Kidney (tissue), 14 donors: ENCODE results near the gene KL. TPM values are rescaled to one million over a fixed set of nuclear protein-coding genes. Genes with fewer than 3 reads are reported as not detected.

ENCODE experiments used
- DNase-seq, 5 donors: peaks; one replicate each; pipeline ENCODE4 v3.0.0-alpha.2; 2013 to 2020
- FAIRE-seq: peaks from 2 replicates; lab custom pipeline; 2012; peaks lifted over from hg19 to GRCh38; lab: Jason Lieb, UNC
- H3K27ac ChIP-seq, 2 donors: one replicate each; pipeline ENCODE4 v1.7.0; 2013; ENCODE audit warnings: low read depth in 2 of 2, low read length in 2 of 2, inconsistent platforms in 1 of 2
- H3K27me3 ChIP-seq: one replicate; pipeline ENCODE4 v1.7.1; 2013; ENCODE audit warnings: low read length, inconsistent platforms; ENCODE audit not compliant: control insufficient read depth, insufficient read depth
- H3K36me3 ChIP-seq, 3 donors: one replicate each; pipeline versions ENCODE4 v1.7.0 to v1.7.1; 2013; ENCODE audit warnings: low read length in 3 of 3, control low read depth in 1 of 3, inconsistent platforms in 1 of 3; ENCODE audit not compliant: insufficient read depth in 3 of 3, control insufficient read depth in 2 of 3
- H3K4me1 ChIP-seq, 3 donors: one replicate each; pipeline versions ENCODE4 v1.7.0 to v1.7.1; 2013; ENCODE audit warnings: low read length in 3 of 3, inconsistent platforms in 1 of 3, low read depth in 1 of 3; ENCODE audit not compliant: control insufficient read depth in 2 of 3, insufficient read depth in 2 of 3
- H3K4me3 ChIP-seq, 3 donors: one replicate each; pipeline versions ENCODE4 v1.7.0 to v1.8.1; 2013; ENCODE audit warnings: low read length in 3 of 3, control low read depth in 1 of 3, inconsistent platforms in 1 of 3
- H3K9ac ChIP-seq, 3 donors: one replicate each; pipeline versions ENCODE4 v1.7.0 to v1.7.1; 2013; ENCODE audit warnings: low read length in 3 of 3, control low read depth in 1 of 3, inconsistent platforms in 1 of 3
- H3K9me3 ChIP-seq, 3 donors: one replicate each; pipeline versions ENCODE4 v1.7.0 to v1.7.1; 2013; ENCODE audit warnings: low read length in 3 of 3, control low read depth in 1 of 3, inconsistent platforms in 1 of 3; ENCODE audit not compliant: control insufficient read depth in 2 of 3, insufficient read depth in 1 of 3
- CTCF ChIP-seq: IDR thresholded peaks from 3 replicates; pipeline ENCODE4 v1.5.1; 2012; ENCODE audit warnings: mild to moderate bottlenecking, moderate library complexity, borderline replicate concordance; ENCODE audit not compliant: insufficient read depth; ENCODE audit errors: extremely low read depth
- intact Hi-C: fragments of 100-400 bp; cut with DNase I; formaldehyde crosslinking; loops from one replicate; pipeline ENCODE4 v1.11.1; 2022
- polyA plus RNA-seq: library from polyadenylated mRNA; stranded (reverse); fragments of 350-450 nt; fragmentation: Illumina TruSeq; extraction: RNeasy Lipid Tissue Mini Kit (QIAGEN cat#74804); gene quantifications from one replicate; pipeline ENCODE4 v1.2.3, GENCODE V29; 2014; ENCODE audit warnings: low read depth, low replicate concordance; ENCODE audit not compliant: insufficient read depth
- total RNA-seq: library from RNA; stranded (reverse); fragmentation: NEBNext Ultra II Directional; extraction: Animal tissue kit (Norgen Biotek cat#: 25700); gene quantifications from one replicate; pipeline ENCODE4 v1.2.1, GENCODE V29; 2021
- donor health status: control.
- donor health status: control.
- donor health status: control.
- donor health status: control.
- donor health status: control.
- donor health status: DM: yes; HTN: yes; CAD: no.
- donor health status: Normal renal cell carcinoma (clear cell type).

KL gene
- total and polyA plus RNA-seq, 2 donors from 2014 or later, result 12.5 to 47.4 TPM

- no peak for TF ChIP-seq CTCF
- H3K27me3 ChIP-seq, result no peaks in the 10 kb centered on the region
- no peak overlapping the region for H3K9ac ChIP-seq
- H3K9me3 ChIP-seq, result no peaks in the 10 kb centered on the region
- DNase-seq, result no peak
- intact Hi-C loops, result no loop called here
- H3K4me1 ChIP-seq, result peaks cover 0 to 7% (median 6%) of the 10 kb centered on the region in 3 donors
- H3K27ac ChIP-seq, result no peak overlapping the region
- peaks cover 0 to 3% (median 2%) of the 10 kb centered on the region in 3 donors for H3K36me3 ChIP-seq
- no peak overlapping the region for H3K4me3 ChIP-seq
- FAIRE-seq, result no peak
These were observed 18.8 kb downstream of the KL start for GRCh38 chr13:33034882-33035520.

- no peak for FAIRE-seq
- Histone ChIP-seq H3K27ac (no peak overlapping the region), H3K4me3 (no peak overlapping the region), H3K27me3 (no peaks in the 10 kb centered on the region), H3K4me1 (peaks cover 0 to 8% (median 7%) of the 10 kb centered on the region in 3 donors), H3K9ac (no peak overlapping the region), H3K36me3 (peaks cover 0 to 2% (median 0%) of the 10 kb centered on the region in 3 donors), H3K9me3 (no peaks in the 10 kb centered on the region)
- intact Hi-C loops, result no loop called here
- DNase-seq, result no peak
- TF ChIP-seq CTCF, result no peak
These were observed 21.4 kb downstream of the KL start for GRCh38 chr13:33037673-33038072.

- no peak for FAIRE-seq
- intact Hi-C loops, result no loop called here
- peak overlapping the region in 1 of 3 donors; percentile 9 for H3K4me3 ChIP-seq
- H3K4me1 ChIP-seq, result peaks cover 0 to 8% (median 7%) of the 10 kb centered on the region in 3 donors
- H3K9me3 ChIP-seq, result no peaks in the 10 kb centered on the region
- peaks cover 0 to 2% (median 0%) of the 10 kb centered on the region in 3 donors for H3K36me3 ChIP-seq
- TF ChIP-seq CTCF, result no peak
- H3K27me3 ChIP-seq, result no peaks in the 10 kb centered on the region
- DNase-seq, result no peak
- no peak overlapping the region for H3K9ac ChIP-seq
- no peak overlapping the region for H3K27ac ChIP-seq
These were observed 23.9 kb downstream of the KL start for GRCh38 chr13:33040090-33040489.
